ENCODE measurements around the gene HECW1.

GRCh38 chr7:43469051-43469450 is 356.6 kb downstream of the HECW1 start:
- TF ChIP-seq CTCF (conservative IDR thresholded peaks at IDR 0.05; ENCODE audit: low read length) (no peak), EZH2phosphoT487 (IDR thresholded peaks at IDR 0.05; ENCODE audit: borderline replicate concordance) (no peak)
